IPS-18a (cell line): ENCODE measurements around the gene AKT1S1.

Source experiments
- H3K27ac ChIP-seq: one replicate; pipeline ENCODE4 v1.5.1; 2013; ENCODE audit warnings: low read length
- H3K27me3 ChIP-seq: one replicate; pipeline ENCODE4 v1.6.1; 2013; ENCODE audit warnings: mild to moderate bottlenecking, low read length; ENCODE audit not compliant: control insufficient read depth, insufficient read depth
- H3K36me3 ChIP-seq: one replicate; pipeline ENCODE4 v1.6.1; 2013; ENCODE audit warnings: low read depth, low read length; ENCODE audit not compliant: control insufficient read depth
- H3K4me1 ChIP-seq: one replicate; pipeline ENCODE4 v1.6.1; 2013; ENCODE audit warnings: low read depth, low read length; ENCODE audit not compliant: control insufficient read depth
- H3K4me3 ChIP-seq: one replicate; pipeline ENCODE4 v1.5.1; 2013; ENCODE audit warnings: low read length
- H3K9ac ChIP-seq: one replicate; pipeline ENCODE4 v1.6.1; 2013; ENCODE audit warnings: mild to moderate bottlenecking, low read length, moderate library complexity
- H3K9me3 ChIP-seq: one replicate; pipeline ENCODE4 v1.6.1; 2013; ENCODE audit warnings: low read depth, low read length; ENCODE audit not compliant: control insufficient read depth

Gene AKT1S1

DNA sequence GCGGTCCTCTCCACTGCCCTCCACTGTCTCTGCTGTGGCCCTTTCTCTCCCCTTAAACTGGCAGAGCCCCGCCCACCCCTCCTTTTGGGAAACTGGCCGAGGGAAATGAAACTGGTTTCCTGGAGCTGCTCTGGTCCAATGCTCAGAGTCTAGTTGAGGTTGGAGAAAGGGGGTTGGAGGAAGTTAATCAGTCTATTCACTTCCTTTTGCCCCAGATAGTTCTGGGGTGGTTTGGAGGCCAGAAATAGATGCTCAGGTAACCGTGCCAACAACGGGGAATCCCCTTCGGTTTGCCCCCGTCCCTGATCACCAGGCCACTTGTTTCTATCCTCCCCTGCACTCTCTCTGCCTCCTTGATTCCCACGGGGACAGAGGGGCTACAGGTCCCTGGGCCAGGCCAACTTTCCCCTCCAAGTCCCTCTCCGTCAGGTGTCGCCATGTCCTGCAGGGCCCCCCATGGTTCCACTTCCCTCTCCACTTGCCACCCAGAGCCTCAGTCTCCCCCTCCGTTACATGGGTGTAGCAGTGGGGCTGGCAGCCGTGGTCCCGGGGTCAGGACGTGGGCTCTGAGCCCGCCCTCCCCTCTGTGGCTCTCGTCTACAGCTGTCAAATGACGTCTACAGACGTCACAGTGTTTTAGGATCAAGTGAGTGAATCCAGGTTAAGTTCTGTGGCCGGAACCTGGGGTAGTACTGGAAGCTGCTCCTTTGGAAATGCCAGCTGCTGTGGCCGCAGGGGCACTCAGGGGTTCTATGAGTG lies 19.9 kb upstream of the AKT1S1 start, which contains the start of gene IL4I1:
Gene IL4I1 (minus strand): TSS at position 25 of the 759 bp plus-strand sequence. CDS start 727 bp downstream, outside the sequence.
- H3K4me3 ChIP-seq: no peak within 1 kb of the TSS
- H3K27ac ChIP-seq: no peak within 1 kb of the TSS
- H3K9ac ChIP-seq: no peak within 1 kb of the TSS
- H3K36me3 ChIP-seq: no peaks in the 10 kb centered on the region
- H3K9me3 ChIP-seq: no peaks in the 10 kb centered on the region
- no peaks in the 10 kb centered on the region for H3K4me1 ChIP-seq
- H3K27me3 ChIP-seq: no peaks in the 10 kb centered on the region

DNA sequence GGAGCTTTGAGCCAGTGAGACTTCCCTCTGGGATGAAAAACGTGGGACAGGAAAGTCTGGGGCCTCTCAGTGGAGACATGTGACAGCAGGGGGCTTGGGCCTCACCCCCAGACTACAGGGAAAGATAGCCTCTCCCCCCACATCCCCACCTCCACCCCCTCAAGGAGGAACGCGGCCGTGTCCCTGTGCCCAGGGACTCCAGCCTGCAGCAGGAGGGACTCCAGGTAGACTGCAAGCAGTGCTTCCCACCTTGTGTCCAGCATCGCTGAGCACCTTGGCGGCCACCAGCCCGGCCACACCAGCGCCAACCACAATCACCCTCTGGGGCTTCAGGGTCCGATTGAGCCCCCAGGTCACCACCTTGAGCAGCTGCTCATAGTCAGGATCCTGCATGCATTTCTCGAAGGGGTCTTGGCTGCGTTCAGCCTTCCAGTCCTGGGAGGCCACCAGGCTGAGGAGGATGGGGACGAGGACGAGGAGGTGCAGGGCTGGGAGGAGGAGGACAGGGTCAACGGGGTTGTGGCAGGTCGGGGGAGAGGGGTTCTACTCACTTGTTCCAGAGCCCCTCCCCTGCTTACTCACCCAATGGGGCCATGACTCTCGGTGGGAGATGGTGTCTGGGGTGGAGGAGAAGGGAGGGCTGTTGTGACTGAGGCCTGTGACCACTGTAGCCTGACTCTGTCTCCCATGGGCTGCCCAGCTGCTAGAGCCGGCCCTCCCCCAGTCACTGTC lies 18.6 kb upstream of the AKT1S1 start:
- no peaks in the 10 kb centered on the region for H3K9me3 ChIP-seq
- peaks cover 4% of the 10 kb centered on the region for H3K4me1 ChIP-seq
- no peaks in the 10 kb centered on the region for H3K36me3 ChIP-seq
- H3K27me3 ChIP-seq: peaks cover 3% of the 10 kb centered on the region
- H3K4me3 ChIP-seq: no peak overlapping the region
- H3K27ac ChIP-seq: no peak overlapping the region
- H3K9ac ChIP-seq: no peak overlapping the region

DNA sequence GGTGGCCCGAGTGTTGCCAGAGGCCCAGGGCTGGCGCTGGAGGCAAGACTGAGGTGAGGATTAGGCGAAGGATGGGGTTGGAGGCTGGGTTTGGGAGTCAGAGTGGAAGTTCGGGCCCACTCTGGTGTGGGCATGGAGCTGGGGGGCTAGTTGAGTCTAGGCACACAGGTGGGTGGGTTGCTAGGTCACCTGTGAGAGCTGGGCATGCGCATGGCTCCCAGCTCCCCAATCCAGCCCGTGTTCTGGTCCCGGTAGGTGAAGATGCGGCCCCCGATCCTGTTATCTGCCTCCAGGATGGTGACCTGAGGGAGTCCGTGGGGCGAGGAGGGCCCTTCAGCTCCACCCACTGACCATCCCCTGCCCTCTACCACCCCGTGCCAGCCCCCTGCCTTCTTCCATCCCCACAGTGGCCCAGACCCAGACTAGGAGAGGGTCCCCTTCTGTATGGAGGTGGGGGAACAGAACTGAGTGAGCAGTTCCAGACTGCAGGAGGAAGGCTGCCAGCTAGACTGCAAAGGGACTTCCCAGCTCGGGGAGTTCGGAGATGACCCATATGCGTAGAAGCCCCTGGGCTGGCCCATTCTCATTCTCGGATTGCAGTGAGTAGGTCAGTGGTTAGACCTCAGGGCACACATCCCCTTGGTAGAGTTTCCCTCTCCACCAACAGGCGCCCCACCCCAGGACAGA lies 17.9 kb upstream of the AKT1S1 start:
- H3K9ac ChIP-seq: no peak overlapping the region
- H3K4me3 ChIP-seq: no peak overlapping the region
- H3K9me3 ChIP-seq: no peaks in the 10 kb centered on the region
- H3K36me3 ChIP-seq: no peaks in the 10 kb centered on the region
- peaks cover 3% of the 10 kb centered on the region for H3K27me3 ChIP-seq
- H3K4me1 ChIP-seq: peaks cover 4% of the 10 kb centered on the region
- H3K27ac ChIP-seq: no peak overlapping the region

DNA sequence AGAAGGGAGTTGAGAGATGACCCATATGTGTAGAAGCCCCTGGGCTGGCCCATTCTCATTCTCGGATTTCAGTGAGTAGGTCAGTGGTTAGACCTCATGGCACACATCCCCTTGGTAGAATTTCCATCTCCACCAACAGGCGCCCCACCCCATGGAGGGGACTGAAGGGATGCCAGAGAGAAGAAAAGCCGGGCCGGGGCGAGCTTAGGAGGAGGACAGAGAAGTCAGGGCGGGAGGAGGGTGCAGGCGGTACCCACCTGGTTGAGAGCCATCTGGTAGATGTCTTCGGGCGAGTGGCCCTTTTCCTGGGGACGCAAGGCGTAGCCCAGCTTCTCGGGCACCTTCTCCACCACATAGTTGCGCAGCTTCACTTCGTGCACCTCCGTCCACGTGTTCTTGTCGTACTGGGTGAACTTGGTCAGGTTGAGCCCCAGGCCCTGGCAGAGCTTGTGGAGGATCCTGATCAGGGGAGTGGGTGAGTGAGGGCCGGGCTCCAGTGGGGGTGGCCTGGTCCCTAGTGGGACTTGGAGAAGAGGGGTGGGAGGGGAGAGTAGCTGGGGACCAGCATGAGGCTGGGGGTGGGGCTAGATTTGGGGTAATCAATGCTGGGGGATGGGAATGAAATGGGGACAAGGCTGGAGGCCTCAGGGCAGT lies 17.0 kb upstream of the AKT1S1 start:
- no peak overlapping the region for H3K9ac ChIP-seq
- peaks cover 4% of the 10 kb centered on the region for H3K4me1 ChIP-seq
- no peaks in the 10 kb centered on the region for H3K36me3 ChIP-seq
- peaks cover 9% of the 10 kb centered on the region for H3K27me3 ChIP-seq
- H3K9me3 ChIP-seq: no peaks in the 10 kb centered on the region
- no peak overlapping the region for H3K4me3 ChIP-seq
- no peak overlapping the region for H3K27ac ChIP-seq

DNA sequence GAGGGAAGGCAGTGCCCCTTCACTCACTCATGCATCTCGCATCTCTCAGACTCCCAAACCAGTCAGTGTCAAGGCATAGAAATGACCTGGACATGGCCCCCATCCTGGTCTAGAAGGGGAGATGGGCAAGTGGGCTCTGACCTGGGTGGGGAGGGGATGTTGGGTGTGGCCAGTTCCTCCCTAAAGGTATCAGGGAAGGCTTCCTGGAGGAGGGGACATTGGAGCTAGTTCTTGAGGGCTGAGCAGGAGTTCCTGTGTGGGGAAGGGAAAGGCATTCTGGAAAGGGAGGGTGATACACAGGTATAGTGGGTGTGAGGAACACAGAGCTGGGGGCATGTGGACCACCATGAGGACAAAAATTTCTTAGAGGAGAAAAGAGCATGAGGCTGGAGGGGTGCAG lies 15.6 kb upstream of the AKT1S1 start:
- no peak overlapping the region for H3K27ac ChIP-seq
- no peaks in the 10 kb centered on the region for H3K9me3 ChIP-seq
- H3K36me3 ChIP-seq: no peaks in the 10 kb centered on the region
- peaks cover 4% of the 10 kb centered on the region for H3K4me1 ChIP-seq
- peaks cover 9% of the 10 kb centered on the region for H3K27me3 ChIP-seq
- H3K4me3 ChIP-seq: no peak overlapping the region
- H3K9ac ChIP-seq: no peak overlapping the region

- no peak overlapping the region for H3K27ac ChIP-seq
Observed at GRCh38 chr19:49891393-49891792, 14.2 kb upstream of the AKT1S1 start.

DNA sequence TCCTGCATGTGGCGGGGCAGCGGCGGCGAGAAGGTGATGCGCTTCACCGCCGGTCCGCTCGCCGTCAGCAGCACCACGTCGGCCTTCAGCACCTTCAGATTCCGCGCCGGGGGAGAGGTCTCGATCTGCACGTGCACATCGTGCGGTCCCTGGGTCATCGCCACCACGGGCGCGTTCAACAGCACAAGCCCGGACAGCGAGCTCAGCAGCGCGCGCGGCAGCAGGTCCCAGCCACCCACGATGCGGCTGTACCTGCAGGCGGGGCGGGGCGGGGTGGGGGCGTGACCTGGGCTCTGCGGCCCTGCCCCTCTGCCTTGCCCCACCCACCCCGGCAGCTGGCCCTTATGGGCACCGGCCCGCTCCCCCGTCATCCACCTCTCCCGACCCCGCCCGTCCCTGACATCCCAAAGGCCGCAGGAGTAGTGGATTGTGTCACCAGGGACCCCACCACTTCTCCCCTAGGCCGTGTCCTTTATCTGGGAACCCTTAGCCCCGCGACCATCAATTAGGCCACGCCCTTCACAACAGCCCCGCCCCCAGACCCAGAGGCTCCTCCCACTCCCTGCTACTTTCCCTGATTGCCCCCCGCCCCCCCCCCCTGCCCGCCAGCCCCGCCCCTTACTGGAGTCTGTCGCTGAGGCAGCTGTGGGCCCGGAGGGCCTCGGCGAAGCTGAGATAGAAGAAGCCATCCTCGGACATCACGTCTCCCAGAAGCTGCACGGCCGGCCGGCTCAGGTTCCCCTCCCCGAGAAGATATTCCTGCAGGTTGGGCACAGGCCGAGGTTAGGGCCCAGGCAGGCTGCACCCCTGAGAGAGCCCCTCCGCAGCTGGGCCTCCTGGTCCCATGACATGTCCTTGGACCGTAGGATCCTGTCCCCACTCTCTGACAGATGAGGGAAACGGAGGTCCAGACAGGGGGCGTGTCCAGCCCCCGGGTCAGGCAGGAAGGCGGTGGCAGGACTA lies 13.5 kb upstream of the AKT1S1 start:
- peaks cover 4% of the 10 kb centered on the region for H3K4me1 ChIP-seq
- H3K9me3 ChIP-seq: no peaks in the 10 kb centered on the region
- H3K36me3 ChIP-seq: no peaks in the 10 kb centered on the region
- no peak overlapping the region for H3K9ac ChIP-seq
- H3K4me3 ChIP-seq: peak overlapping the region; percentile 48
- peaks cover 9% of the 10 kb centered on the region for H3K27me3 ChIP-seq
- H3K27ac ChIP-seq: no peak overlapping the region

More at GRCh38 chr19:49891393-49891792, 14.2 kb upstream of the AKT1S1 start:
- Histone ChIP-seq H3K9me3 (no peaks in the 10 kb centered on the region), H3K4me3 (peak overlapping the region; percentile 23), H3K4me1 (peaks cover 4% of the 10 kb centered on the region), H3K27me3 (peaks cover 9% of the 10 kb centered on the region), H3K9ac (no peak overlapping the region), H3K36me3 (no peaks in the 10 kb centered on the region)

GRCh38 chr19:49889687-49890348 lies 12.7 kb upstream of the AKT1S1 start:
- Histone ChIP-seq H3K4me3 (peak overlapping the region; percentile 48), H3K4me1 (peaks cover 4% of the 10 kb centered on the region), H3K27me3 (peaks cover 9% of the 10 kb centered on the region), H3K9ac (no peak overlapping the region), H3K36me3 (peaks cover 2% of the 10 kb centered on the region), H3K9me3 (no peaks in the 10 kb centered on the region), H3K27ac (no peak overlapping the region)

- peaks cover 4% of the 10 kb centered on the region for H3K4me1 ChIP-seq
- no peak overlapping the region for H3K4me3 ChIP-seq
- no peaks in the 10 kb centered on the region for H3K9me3 ChIP-seq
- H3K36me3 ChIP-seq: peaks cover 8% of the 10 kb centered on the region
- H3K27ac ChIP-seq: no peak overlapping the region
- peaks cover 9% of the 10 kb centered on the region for H3K27me3 ChIP-seq
- no peak overlapping the region for H3K9ac ChIP-seq
Observed at GRCh38 chr19:49889038-49889686, 12.0 kb upstream of the AKT1S1 start.

GRCh38 chr19:49888510-49888824 lies 11.3 kb upstream of the AKT1S1 start:
- Histone ChIP-seq H3K9me3 (no peaks in the 10 kb centered on the region), H3K36me3 (peaks cover 15% of the 10 kb centered on the region), H3K9ac (no peak overlapping the region), H3K4me1 (peaks cover 4% of the 10 kb centered on the region), H3K4me3 (no peak overlapping the region), H3K27me3 (peaks cover 9% of the 10 kb centered on the region), H3K27ac (no peak overlapping the region)
